D721Med (cell line): ENCODE data around the gene NUSAP1.
"Not testable (repeated sequence)": the region's sequence is repeated elsewhere in the genome, so short reads cannot be mapped to it uniquely, and the experiment has no call there.

Experiments used
- DNase-seq: peaks from one replicate; pipeline ENCODE4 v3.0.0; 2011; ENCODE audit warnings: low spot score; ENCODE audit not compliant: insufficient read length
- FAIRE-seq: peaks from 2 replicates; lab custom pipeline; 2011; peaks lifted over from hg19 to GRCh38; lab: Jason Lieb, UNC
- TF ChIP-seq, protein P1 (sequence below): IDR thresholded peaks from 2 replicates; pipeline ENCODE4 v1.5.1; 2012; ENCODE audit warnings: mild to moderate bottlenecking, control low read depth; ENCODE audit not compliant: insufficient read depth; ENCODE audit errors: missing control alignments

NUSAP1 gene

DNA sequence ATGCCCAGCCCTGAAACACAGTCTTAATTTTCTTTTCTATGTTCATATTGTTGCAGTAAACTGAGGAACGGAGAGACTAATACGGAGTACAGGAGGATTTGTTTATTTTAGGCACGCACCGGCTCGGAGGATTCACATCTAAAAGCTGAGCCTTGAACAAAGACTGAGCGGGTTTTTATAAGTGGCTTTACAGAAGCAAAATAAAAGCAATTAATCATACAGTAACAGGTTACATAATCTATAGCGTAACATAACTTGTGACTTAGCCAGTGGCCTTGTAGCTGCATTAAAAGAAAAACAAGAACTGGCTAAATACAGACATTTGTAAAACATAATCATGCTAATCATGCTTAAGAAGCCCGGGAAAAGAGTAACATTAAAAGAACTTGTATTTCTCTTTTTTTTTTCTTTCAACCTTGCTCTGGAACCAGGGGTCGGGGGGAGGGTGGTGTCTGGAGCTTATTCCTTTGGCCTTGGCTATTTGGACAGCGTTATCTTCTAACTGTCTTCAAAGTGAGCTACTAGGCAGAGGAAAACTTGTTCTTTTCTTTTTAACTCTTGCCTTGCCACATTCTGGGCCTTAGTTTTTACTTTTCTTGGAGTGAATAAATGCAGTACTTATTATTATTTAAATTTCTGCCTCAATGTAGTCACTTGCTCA is 17.5 kb downstream of the NUSAP1 start:
- FAIRE-seq (no peak), DNase-seq (no peak)
- TF ChIP-seq, protein P1, sequence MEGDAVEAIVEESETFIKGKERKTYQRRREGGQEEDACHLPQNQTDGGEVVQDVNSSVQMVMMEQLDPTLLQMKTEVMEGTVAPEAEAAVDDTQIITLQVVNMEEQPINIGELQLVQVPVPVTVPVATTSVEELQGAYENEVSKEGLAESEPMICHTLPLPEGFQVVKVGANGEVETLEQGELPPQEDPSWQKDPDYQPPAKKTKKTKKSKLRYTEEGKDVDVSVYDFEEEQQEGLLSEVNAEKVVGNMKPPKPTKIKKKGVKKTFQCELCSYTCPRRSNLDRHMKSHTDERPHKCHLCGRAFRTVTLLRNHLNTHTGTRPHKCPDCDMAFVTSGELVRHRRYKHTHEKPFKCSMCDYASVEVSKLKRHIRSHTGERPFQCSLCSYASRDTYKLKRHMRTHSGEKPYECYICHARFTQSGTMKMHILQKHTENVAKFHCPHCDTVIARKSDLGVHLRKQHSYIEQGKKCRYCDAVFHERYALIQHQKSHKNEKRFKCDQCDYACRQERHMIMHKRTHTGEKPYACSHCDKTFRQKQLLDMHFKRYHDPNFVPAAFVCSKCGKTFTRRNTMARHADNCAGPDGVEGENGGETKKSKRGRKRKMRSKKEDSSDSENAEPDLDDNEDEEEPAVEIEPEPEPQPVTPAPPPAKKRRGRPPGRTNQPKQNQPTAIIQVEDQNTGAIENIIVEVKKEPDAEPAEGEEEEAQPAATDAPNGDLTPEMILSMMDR = no peak

DNA sequence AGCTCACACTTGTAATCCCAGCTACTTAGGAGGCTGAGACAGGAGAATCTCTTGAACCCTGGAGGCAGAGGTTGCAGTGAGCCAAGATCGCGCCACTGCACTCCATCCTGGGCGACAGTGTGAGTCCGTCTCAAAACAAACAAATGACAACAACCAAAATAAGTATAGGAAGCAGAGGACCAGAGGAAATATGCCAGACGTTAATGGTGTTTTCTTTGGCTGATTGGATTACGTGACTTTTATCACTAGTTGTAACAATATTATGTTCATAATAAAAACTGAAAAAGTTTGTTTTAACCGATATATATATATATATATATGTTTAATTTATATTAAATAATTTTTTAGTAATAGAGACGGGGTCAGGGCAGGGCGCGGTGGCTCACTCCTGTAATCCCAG is 21.7 kb downstream of the NUSAP1 start:
- FAIRE-seq (no peak), DNase-seq (no peak)
- TF ChIP-seq, protein P1 = no peak

DNA sequence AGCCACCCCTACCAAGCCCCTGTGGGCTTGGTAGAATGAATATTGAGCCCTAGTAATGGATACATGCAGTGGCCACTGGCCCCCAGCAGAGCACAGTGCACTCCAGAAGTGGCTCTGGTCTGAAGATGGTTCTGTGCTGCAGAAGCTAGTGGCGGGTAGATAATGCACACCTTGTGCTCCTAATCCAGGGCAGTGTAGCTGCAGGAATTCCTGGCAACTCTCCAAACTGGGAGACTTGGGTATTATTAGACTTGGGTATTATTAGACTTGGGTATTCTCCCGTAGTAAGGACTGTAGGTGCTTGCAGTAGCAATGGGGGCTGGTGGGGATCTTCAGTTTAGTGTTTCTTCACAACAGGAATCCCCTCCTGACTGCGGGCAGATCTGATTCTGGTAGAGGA is 34.7 kb downstream of the NUSAP1 start:
- FAIRE-seq (no peak), DNase-seq (no peak)
- TF ChIP-seq, protein P1 = no peak

DNA sequence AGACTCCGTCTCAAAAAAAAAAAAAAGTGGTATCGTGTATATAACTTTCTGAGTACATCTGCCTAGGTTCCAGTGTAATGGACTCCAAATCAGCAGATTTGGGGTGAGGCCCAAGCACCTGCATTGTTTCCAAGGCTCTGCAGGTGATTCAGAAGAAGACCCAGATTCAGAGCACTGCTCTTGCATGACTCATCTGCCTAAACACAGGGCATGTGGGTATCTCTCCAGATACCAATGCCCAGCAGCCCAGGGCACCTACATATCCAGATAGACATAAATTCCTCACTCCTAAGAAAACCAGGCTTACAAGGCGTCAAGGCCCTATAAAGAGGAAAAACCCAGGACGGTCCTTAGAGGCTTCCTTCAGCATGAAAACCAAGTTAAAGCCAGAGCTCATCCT is 45.3 kb downstream of the NUSAP1 start:
- FAIRE-seq (no peak), DNase-seq (no peak)
- TF ChIP-seq, protein P1 = no peak

DNA sequence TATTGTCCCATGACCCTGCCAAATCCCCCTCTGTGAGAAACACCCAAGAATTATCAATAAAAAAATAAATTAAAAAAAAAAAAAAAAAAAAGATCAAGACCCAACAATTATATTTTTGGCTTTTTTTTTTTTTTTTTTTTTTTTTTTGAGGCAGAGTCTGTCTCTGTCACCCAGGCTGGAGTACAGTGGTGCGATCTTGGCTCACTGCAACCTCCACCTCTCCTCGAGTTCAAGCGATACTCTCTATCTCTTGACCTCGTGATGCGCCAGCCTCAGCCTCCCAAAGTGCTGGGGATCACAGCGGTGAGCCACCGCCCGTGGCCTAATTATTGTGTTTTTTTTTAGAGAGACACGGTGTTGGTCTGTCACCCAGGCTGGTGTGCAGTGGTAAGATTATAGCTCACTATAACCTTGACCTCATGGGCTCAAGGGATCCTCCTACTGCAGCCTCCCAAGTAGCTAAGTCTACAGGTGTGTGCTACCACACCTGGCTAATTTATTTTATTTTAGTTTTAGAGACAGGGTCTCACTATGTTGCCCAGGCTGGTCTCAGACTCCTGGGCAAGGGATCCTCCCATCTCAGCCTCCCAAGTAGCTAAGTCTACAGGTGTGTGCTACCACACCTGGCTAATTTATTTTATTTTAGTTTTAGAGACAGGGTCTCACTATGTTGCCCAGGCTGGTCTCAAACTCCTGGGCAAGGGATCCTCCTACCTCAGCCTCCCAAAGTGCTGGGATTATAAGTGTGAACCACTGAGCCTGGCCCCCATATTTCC is 51.5 kb downstream of the NUSAP1 start:
- DNase-seq, FAIRE-seq: not testable (repeated sequence)

DNA sequence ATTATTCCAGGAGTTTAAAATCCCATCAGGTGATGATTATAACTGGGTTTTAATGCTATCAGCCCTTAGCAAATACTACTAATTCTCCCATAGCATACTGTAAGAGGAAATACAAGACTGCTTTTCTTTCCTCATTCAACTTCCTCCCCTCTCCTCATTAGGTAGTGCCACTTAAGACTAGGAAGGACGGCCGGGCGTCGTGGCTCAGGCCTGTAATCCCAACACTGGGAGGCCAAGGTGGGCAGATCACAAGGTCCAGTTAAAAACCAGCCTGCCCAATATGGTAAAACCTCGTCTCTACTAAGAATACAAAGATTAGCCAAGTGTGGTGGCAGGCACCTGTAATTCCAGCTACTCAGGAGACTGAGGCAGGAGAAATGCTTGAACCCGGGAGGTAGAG is 55.0 kb downstream of the NUSAP1 start:
- FAIRE-seq = no peak
- TF ChIP-seq, protein P1 = no peak
- DNase-seq = no peak

DNA sequence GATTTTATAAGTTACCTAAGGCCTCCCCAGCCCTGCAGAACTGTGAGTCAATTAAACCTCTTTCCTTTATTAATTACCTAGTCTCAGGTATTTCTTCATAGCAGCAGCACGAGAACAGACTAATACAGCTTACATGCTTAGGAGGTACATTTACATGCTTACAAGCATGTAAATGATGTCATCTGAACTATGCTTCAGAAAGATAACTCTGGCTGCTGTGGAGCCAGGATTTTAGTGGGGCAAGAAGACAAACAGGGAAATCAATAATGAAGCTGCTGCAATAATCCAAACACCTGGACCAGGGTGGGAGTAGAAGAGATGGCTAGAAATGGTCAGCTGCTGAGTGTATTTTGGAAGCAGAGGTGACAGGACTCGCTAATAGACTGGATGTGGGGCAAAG is 60.0 kb downstream of the NUSAP1 start:
- FAIRE-seq (no peak), DNase-seq (no peak)
- TF ChIP-seq, protein P1 = no peak
